Muscle layer of duodenum (tissue), 2 donors: ENCODE data around the gene NUDCD3.

Experiments used
- H3K27ac ChIP-seq: one replicate; pipeline ENCODE4 v1.7.0; 2013; ENCODE audit warnings: mild to moderate bottlenecking, low read length
- H3K27me3 ChIP-seq: one replicate; pipeline ENCODE4 v1.7.0; 2013; ENCODE audit warnings: low read depth, mild to moderate bottlenecking, control low read depth, low read length
- H3K36me3 ChIP-seq, 2 donors: one replicate each; pipeline ENCODE4 v1.7.0; 2013; ENCODE audit warnings: low read length in 2 of 2, control low read depth in 1 of 2, mild to moderate bottlenecking in 1 of 2; ENCODE audit not compliant: insufficient read depth in 2 of 2, control insufficient read depth in 1 of 2
- H3K4me1 ChIP-seq, 2 donors: one replicate each; pipeline ENCODE4 v1.7.0; 2013; ENCODE audit warnings: low read length in 2 of 2, mild to moderate bottlenecking in 2 of 2, control low read depth in 1 of 2, moderate library complexity in 1 of 2; ENCODE audit not compliant: insufficient read depth in 2 of 2, control insufficient read depth in 1 of 2
- H3K4me3 ChIP-seq, 2 donors: one replicate each; pipeline ENCODE4 v1.7.0; 2013; ENCODE audit warnings: low read length in 2 of 2, low read depth in 1 of 2, mild to moderate bottlenecking in 1 of 2
- H3K9me3 ChIP-seq, 2 donors: one replicate each; pipeline ENCODE4 v1.7.0; 2013; ENCODE audit warnings: low read length in 2 of 2, control low read depth in 1 of 2, mild to moderate bottlenecking in 1 of 2; ENCODE audit not compliant: control insufficient read depth in 1 of 2
- donor health status: healthy.

Gene NUDCD3

DNA sequence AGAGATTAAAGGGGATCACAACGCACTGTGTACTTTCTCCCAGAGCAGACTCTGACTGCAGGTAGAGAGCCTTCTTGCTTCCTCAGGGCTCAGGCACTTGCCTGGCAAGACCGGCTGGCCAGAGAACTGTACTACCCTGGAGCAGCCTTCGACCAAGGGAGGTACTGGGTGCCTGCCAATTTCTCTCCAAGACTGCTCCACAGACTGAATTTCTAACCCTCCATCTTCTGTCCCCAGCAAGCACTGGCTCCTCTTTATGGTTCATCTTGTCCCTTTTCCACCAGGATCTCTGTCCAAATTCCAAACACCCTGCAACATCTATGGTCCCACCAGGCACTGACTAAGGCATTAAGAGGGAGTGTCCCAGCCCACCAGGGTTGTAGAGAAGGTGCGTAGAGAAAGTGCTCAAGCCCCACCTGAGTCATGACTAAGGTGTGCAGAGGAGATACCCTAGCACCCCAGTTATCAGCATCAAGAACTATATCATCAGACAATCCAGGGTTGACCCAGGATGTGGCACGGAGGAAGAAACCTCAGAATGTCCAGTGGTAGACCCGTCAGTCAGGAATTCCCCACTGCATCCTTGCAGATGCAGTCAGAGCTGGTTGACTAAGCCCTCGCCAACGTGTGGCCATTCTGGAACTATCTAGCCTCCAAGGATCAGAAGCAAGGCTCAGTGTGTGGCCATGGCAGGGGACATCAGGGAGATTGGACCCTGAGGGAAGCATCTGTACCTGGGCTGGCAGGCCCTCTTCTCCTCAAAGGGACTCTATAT lies 104.1 kb downstream of the NUDCD3 start:
- no peaks in the 10 kb centered on the region for H3K27me3 ChIP-seq
- H3K27ac ChIP-seq = no peak overlapping the region
- H3K36me3 ChIP-seq = peaks cover 24 to 74% of the 10 kb centered on the region in 2 donors
- H3K9me3 ChIP-seq = no peaks in the 10 kb centered on the region
- H3K4me1 ChIP-seq = no peaks in the 10 kb centered on the region
- H3K4me3 ChIP-seq = no peak overlapping the region

DNA sequence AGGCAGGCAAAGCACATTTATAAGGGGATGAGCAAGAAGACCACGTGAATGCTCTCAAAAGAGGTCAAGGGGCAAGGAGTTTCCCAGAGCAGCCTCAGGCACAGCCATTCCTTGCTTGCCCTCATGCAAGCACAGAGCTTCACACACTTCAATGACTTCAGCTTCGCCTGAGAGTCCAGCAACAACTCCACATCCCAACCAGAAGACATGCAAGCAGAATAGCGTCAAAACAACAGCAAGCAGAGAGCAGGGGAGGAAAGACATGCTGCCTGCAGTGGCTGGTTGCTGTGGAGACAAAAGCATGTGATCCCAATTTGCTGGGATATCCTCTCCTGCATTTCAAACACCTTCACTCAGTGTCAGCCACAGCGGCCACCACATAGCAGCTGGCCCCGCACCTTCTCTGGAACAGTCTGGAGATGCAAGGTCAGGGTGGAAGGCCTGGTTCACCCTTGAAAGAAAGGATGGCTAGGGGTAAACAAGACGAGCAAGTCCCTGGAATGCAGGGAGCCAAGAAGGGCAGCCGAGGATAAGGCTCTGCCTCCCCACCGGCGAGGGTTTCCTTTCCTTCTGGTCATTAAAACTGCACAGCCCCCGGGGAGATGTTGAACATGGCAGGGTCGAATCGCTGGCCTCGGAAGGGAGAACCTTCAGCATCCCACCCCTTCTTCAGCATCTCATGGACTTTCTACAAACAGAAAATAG lies 104.9 kb downstream of the NUDCD3 start:
- Histone ChIP-seq H3K4me1 (no peaks in the 10 kb centered on the region), H3K9me3 (no peaks in the 10 kb centered on the region), H3K27me3 (no peaks in the 10 kb centered on the region), H3K36me3 (peaks cover 23 to 67% of the 10 kb centered on the region in 2 donors), H3K4me3 (no peak overlapping the region), H3K27ac (no peak overlapping the region)

DNA sequence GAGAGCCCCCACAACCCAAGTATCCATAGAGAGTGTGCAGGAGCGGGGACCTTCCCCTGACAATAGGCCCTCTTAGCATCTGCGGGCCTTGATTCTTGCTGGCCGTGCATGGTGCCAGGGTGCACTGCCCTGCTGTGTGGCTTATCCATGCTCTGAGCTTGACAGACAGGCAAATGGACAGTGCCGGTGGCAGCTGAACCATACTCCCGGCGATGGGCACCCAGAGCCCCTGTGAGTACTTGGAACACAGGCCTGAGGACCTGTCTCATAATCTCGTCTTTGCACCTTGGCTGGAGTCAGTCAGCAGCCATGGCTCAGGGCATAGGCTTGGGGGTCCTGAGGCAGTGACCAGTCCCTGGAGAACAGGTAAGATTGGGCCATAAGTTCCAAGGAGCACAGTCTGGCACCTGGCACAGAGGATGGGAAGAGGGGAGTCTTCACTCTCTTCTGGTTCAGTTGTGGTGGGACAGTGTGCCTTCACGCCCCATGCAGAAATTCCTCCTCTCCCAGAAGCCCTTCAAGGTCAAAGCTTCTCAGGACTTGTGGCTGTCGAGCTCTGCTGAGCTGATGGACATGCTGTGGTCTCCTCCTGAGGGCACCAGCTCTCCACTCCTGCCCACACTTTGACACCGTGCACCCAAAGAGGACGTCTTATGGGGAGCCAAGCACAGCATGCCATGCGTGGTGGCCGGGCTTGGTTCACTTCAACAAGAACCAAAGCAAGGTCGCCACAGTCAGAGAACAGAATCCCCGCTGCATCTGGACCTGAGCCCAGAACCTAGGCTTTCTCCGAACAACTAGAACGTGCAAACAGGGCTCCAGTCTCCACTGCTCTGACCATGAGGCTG lies 105.6 kb downstream of the NUDCD3 start:
- peaks cover 23 to 62% of the 10 kb centered on the region in 2 donors for H3K36me3 ChIP-seq
- no peak overlapping the region for H3K4me3 ChIP-seq
- no peaks in the 10 kb centered on the region for H3K4me1 ChIP-seq
- no peaks in the 10 kb centered on the region for H3K9me3 ChIP-seq
- no peaks in the 10 kb centered on the region for H3K27me3 ChIP-seq
- no peak overlapping the region for H3K27ac ChIP-seq

- H3K36me3 ChIP-seq = peaks cover 23 to 50% of the 10 kb centered on the region in 2 donors
- no peak overlapping the region for H3K27ac ChIP-seq
- H3K4me1 ChIP-seq = no peaks in the 10 kb centered on the region
- no peaks in the 10 kb centered on the region for H3K9me3 ChIP-seq
- H3K4me3 ChIP-seq = no peak overlapping the region
- H3K27me3 ChIP-seq = no peaks in the 10 kb centered on the region
Measured at GRCh38 chr7:44383566-44383965, 106.9 kb downstream of the NUDCD3 start.

DNA sequence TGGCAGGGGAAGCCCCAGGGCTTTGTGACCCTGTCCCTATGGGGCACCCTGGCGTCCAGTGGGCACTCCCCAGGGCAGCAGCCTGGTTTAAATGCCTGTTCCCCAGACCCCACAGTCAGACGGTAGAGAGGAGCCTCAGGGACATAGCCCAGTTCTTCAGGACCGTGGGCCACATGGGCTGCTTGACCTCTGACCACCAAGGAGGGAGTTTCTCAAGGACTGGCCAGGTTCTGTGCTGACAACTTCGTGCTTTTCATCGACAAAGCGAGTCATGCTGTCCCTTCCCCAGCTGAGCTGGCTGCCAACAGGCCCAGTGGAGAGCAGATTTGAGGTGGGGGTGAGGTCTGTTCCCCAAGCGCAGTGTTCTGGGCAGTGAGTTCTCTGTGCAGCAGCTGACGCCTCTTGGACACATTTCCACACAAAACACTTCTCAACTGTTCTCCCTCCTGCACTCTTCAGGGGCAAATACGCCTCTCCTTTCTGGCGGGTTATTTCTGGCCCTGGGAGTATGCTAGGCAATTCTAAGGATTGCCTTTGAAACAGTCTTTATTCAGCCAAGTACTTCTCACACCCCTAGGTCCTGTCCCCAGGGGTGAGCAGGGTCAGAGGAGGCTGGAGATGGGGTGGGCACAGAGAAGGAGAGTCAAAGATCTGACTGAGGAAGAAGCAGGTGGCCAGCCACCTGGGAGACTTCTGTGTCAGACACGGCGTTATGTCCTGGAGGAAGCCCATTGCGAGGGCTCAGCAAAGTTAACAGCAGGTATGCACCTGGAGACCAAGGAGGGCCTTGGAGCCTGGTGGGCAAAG lies 107.8 kb downstream of the NUDCD3 start:
- Histone ChIP-seq H3K27me3 (no peaks in the 10 kb centered on the region), H3K36me3 (peaks cover 23 to 46% of the 10 kb centered on the region in 2 donors), H3K4me3 (no peak overlapping the region), H3K4me1 (no peaks in the 10 kb centered on the region), H3K9me3 (no peaks in the 10 kb centered on the region), H3K27ac (no peak overlapping the region)

DNA sequence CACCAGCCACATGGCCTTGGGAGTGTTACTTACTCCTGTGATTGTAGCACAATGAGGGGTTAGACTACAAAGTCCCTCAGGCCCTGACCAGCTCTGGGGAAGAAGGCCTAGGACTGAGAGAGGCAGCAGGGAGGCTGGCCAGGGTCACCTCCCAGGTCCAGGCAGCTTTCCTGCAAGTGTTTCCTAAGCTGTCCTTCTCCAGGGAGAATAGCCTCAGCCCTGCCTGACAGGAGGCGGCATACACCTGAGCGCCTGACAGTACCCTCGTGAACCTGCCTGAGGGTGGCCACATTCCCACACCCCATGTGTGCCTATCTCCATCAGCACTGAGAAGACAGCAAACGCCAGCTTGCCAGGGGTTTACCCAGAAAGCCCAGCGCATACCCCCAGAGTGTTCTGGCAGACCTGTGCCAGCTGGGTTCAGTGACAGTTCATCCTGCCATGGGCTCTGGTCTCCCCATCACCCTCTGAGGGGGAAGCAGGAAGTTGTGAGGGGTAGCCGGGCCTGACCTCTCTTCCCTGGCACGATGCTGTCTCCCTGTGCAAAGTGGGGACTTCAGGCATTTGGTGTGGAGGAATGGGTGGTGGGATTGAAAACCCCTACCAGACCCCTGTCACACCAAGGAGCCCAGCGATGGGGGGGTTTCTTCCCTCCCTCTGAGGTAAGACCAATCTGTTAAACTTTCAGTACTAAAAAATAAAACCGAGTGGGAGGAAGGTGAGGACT lies 108.8 kb downstream of the NUDCD3 start:
- Histone ChIP-seq H3K4me1 (no peaks in the 10 kb centered on the region), H3K27ac (no peak overlapping the region)

GRCh38 chr7:44380831-44381493 lies 109.5 kb downstream of the NUDCD3 start:
- no peak overlapping the region for H3K27ac ChIP-seq
- no peaks in the 10 kb centered on the region for H3K4me1 ChIP-seq
- H3K36me3 ChIP-seq = peaks cover 23 to 32% of the 10 kb centered on the region in 2 donors
- H3K4me3 ChIP-seq = no peak overlapping the region
- no peaks in the 10 kb centered on the region for H3K27me3 ChIP-seq
- H3K9me3 ChIP-seq = no peaks in the 10 kb centered on the region

More for the DNA sequence above, 108.8 kb downstream of the NUDCD3 start:
- H3K27me3 ChIP-seq = no peaks in the 10 kb centered on the region
- peaks cover 23 to 37% of the 10 kb centered on the region in 2 donors for H3K36me3 ChIP-seq
- no peaks in the 10 kb centered on the region for H3K9me3 ChIP-seq
- no peak overlapping the region for H3K4me3 ChIP-seq

- Histone ChIP-seq H3K27ac (no peak overlapping the region), H3K36me3 (peaks cover 16 to 27% of the 10 kb centered on the region in 2 donors), H3K4me1 (no peaks in the 10 kb centered on the region), H3K27me3 (no peaks in the 10 kb centered on the region), H3K4me3 (no peak overlapping the region), H3K9me3 (no peaks in the 10 kb centered on the region)
Measured at GRCh38 chr7:44380189-44380830, 110.1 kb downstream of the NUDCD3 start.

DNA sequence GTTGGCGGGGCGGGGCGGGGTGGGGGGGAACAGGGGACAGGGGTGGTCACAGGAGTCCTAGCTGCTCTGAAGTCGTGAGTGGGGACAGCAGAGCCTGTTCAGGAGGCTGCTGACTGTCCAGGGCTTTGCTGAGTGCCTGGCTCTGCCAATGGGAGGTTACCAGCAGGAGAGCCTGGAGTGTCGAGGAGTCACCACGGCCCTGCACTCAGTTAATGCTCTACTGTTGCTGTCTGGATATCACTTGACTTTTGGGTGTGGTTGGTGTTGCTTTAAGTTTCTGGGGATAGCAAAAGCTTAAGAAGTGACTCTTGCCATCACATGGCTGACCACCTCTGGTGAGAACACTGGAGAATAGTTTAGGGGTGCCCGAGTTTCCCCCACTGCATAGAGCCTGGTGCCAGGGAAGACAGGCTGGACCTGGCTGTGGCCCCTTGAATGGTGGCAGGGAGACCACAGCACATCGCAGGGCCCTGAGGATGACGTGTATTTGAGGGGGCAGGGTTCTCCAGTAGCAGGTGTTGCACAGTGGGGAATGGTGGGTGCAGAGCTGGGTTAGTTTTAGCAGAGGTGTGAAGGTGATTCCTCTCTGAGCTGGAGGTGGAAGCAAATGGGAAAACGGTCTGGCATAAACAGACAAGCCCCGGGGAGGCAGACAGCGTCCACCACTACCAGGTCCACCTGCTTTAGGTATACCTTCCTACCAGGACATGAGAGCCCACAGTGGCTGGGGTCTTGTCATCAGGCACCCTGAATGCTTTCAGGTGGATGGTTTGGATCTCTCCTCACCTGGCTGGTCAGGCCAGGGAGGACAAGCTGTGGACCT lies 110.9 kb downstream of the NUDCD3 start:
- no peak overlapping the region for H3K4me3 ChIP-seq
- H3K9me3 ChIP-seq = no peaks in the 10 kb centered on the region
- H3K27ac ChIP-seq = no peak overlapping the region
- peaks cover 9 to 20% of the 10 kb centered on the region in 2 donors for H3K36me3 ChIP-seq
- H3K27me3 ChIP-seq = no peaks in the 10 kb centered on the region
- no peaks in the 10 kb centered on the region for H3K4me1 ChIP-seq
